ENCODE data around the gene SMAD4. TPM values are rescaled to one million over a fixed set of nuclear protein-coding genes. Genes with fewer than 3 reads are reported as not detected.
A peak's percentile ranks its signal among the peaks of the same experiment; 100 is the strongest.

The SMAD4 gene
- total and polyA plus RNA-seq, 2 of the 13 experiments (the other 11 are each of a cell fraction or from before 2014, with no cell fraction given): 70.2 to 72.0 TPM

GRCh38 chr18:51007790-51008139 lies 22.2 kb upstream of the SMAD4 start:
- POLR2A ChIA-PET: no interaction called here
- Histone ChIP-seq H3K4me1 (ENCODE audit: insufficient read depth, low read length) (peaks cover 31% of the 10 kb centered on the region), H3K4me3 (replicated peaks in 1 of 3; ENCODE audit: insufficient read depth in 1 of 3, low read depth in 2 of 3, low read length in 3 of 3) (no peak overlapping the region), H3K79me2 (ENCODE audit: insufficient read depth, low read length) (no peaks in the 10 kb centered on the region), H3K4me2 (ENCODE audit: low read depth, low read length) (peak overlapping the region; percentile 70), H2AFZ (ENCODE audit: low read length) (no peak overlapping the region), H3K9me3 (ENCODE audit: low read length) (no peaks in the 10 kb centered on the region), H4K20me1 (ENCODE audit: insufficient read depth, low read length) (no peaks in the 10 kb centered on the region), H3K27me3 (ENCODE audit: control insufficient read depth in 1 of 2, insufficient read depth in 2 of 2, low read length in 2 of 2) (0 out of 5 replicates have a peak, but pooled peaks cover 0 to 1% of the 10 kb centered on the region in 2 experiments), H3K9ac (ENCODE audit: insufficient read depth, low read depth, low read length) (no peak overlapping the region), H3K36me3 (replicated peaks in 1 of 2; ENCODE audit: control insufficient read depth in 1 of 2, insufficient read depth in 2 of 2, low read length in 2 of 2) (no peaks in the 10 kb centered on the region), H3K27ac (ENCODE audit: extremely low read length, insufficient read depth, low read length) (no peak overlapping the region)
- intact Hi-C loops (cut with micrococcal nuclease; ENCODE audit: unreplicated experiment) (no loop called here), in situ Hi-C loops (cut with HindIII; ENCODE audit: extremely low pct_ligation_motif_present, low pct_unique_long_range_greater_than_20kb) (no loop called here)
- TF ChIP-seq ZNF670 (CRISPR knock-in tag; IDR thresholded peaks at IDR 0.05; ENCODE audit: borderline replicate concordance) (no peak), MXD1 (CRISPR knock-in tag; IDR thresholded peaks at IDR 0.05) (no peak), ZNF761 (CRISPR knock-in tag; conservative IDR thresholded peaks at IDR 0.05) (no peak)
- no peak for DNase-seq (ENCODE audit: low spot score)
- no peak for FAIRE-seq
- BruUV-seq (replicated peaks): no TSS peak
- CTCF ChIA-PET (ENCODE audit: low intra/inter-chr PET ratio, low total read pairs): no interaction called here
- no CpG with 5 or more reads among the region's 1 CpG for whole genome bisulfite sequencing (ENCODE audit: low lambda C conversion rate)
- ATAC-seq: no peak

- Histone ChIP-seq H3K9me3 (ENCODE audit: low read length) (no peaks in the 10 kb centered on the region), H3K4me3 (replicated peaks in 1 of 3; ENCODE audit: insufficient read depth in 1 of 3, low read depth in 2 of 3, low read length in 3 of 3) (no peak overlapping the region), H3K27me3 (ENCODE audit: control insufficient read depth in 1 of 2, insufficient read depth in 2 of 2, low read length in 2 of 2) (0 out of 5 replicates have a peak, but pooled peaks cover 0 to 1% of the 10 kb centered on the region in 2 experiments), H3K4me2 (ENCODE audit: low read depth, low read length) (no peak overlapping the region), H3K9ac (ENCODE audit: insufficient read depth, low read depth, low read length) (no peak overlapping the region), H3K4me1 (ENCODE audit: insufficient read depth, low read length) (peaks cover 31% of the 10 kb centered on the region), H2AFZ (ENCODE audit: low read length) (no peak overlapping the region), H3K27ac (ENCODE audit: extremely low read length, insufficient read depth, low read length) (no peak overlapping the region), H3K36me3 (replicated peaks in 1 of 2; ENCODE audit: control insufficient read depth in 1 of 2, insufficient read depth in 2 of 2, low read length in 2 of 2) (no peaks in the 10 kb centered on the region), H3K79me2 (ENCODE audit: insufficient read depth, low read length) (no peaks in the 10 kb centered on the region), H4K20me1 (ENCODE audit: insufficient read depth, low read length) (no peaks in the 10 kb centered on the region)
- BruUV-seq (replicated peaks): no TSS peak
- in situ Hi-C loops (cut with HindIII; ENCODE audit: extremely low pct_ligation_motif_present, low pct_unique_long_range_greater_than_20kb): no loop called here
- ChIA-PET CTCF (ENCODE audit: low intra/inter-chr PET ratio, low total read pairs) (no interaction called here), POLR2A (no interaction called here)
- ATAC-seq (no peak), DNase-seq (ENCODE audit: low spot score) (no peak), FAIRE-seq (no peak)
- TF ChIP-seq FOXC1 (CRISPR knock-in tag; IDR thresholded peaks at IDR 0.05; ENCODE audit: borderline replicate concordance) (no peak), ZGPAT (CRISPR knock-in tag; IDR thresholded peaks at IDR 0.05) (no peak), MBNL3 (CRISPR knock-in tag; conservative IDR thresholded peaks at IDR 0.05) (no peak), ARID3A (IDR thresholded peaks at IDR 0.05; ENCODE audit: low read depth, low read length) (no peak), HOXA9 (CRISPR knock-in tag; IDR thresholded peaks at IDR 0.05; ENCODE audit: borderline replicate concordance) (no peak), CHCHD3 (CRISPR knock-in tag; IDR thresholded peaks at IDR 0.05) (no peak), REL (CRISPR knock-in tag; conservative IDR thresholded peaks at IDR 0.05) (no peak), NR3C1 (CRISPR knock-in tag; IDR thresholded peaks at IDR 0.05) (no peak), RNF219 (CRISPR knock-in tag; IDR thresholded peaks at IDR 0.05) (no peak), MXD1 (CRISPR knock-in tag; IDR thresholded peaks at IDR 0.05) (no peak)
- intact Hi-C loops (cut with micrococcal nuclease; ENCODE audit: unreplicated experiment): no loop called here
Measured at GRCh38 chr18:51009072-51009471, 20.9 kb upstream of the SMAD4 start.
